Thyroid gland (tissue), 4 donors: ENCODE data around the gene FOXO3. TPM values are rescaled to one million over a fixed set of nuclear protein-coding genes. Genes with fewer than 3 reads are reported as not detected.

Experiments
- DNase-seq, 2 donors: peaks; one replicate each; pipeline ENCODE4 v3.0.0-alpha.2; 2019
- H3K27ac ChIP-seq, 3 donors: fragments of 200-600 bp; sonication (generic); 1 replicate in 2 of 3; 2 replicates in 1 of 3; pipeline ENCODE4 v1.5.1; 2016 to 2019; ENCODE audit warnings: mild to moderate bottlenecking in 1 of 3, moderate library complexity in 1 of 3
- H3K27me3 ChIP-seq: fragments of 200-600 bp; sonication (generic); one replicate; pipeline ENCODE4 v1.5.1; 2019
- H3K36me3 ChIP-seq, 2 donors: fragments of 200-600 bp; sonication (generic); one replicate each; pipeline ENCODE4 v1.5.1; 2016 to 2019
- H3K4me1 ChIP-seq, 2 donors: fragments of 200-600 bp; sonication (generic); one replicate each; pipeline ENCODE4 v1.5.1; 2017 to 2019
- H3K4me3 ChIP-seq, 3 donors: fragments of 200-600 bp; sonication (generic); replicated peaks in 1 of 3; 1 replicate in 2 of 3; 2 replicates in 1 of 3; pipeline ENCODE4 v1.5.1; 2016; ENCODE audit warnings: mild to moderate bottlenecking in 1 of 3
- H3K9me3 ChIP-seq: fragments of 200-600 bp; sonication (generic); one replicate; pipeline ENCODE4 v1.5.1; 2017
- CTCF ChIP-seq, 6 experiments: fragments of 200-600 bp in 3 of 6; fragments of 450-650 bp in 3 of 6; sonication (generic) in 3 of 6; IDR thresholded peaks; one replicate each; pipeline ENCODE4 v1.5.1; 2016 to 2019; ENCODE audit warnings: antibody characterized with exemption in 6 of 6, mild to moderate bottlenecking in 2 of 6, inconsistent platforms in 1 of 6, moderate library complexity in 1 of 6
- POLR2A ChIP-seq, 2 donors: fragments of 450-650 bp; IDR thresholded peaks; one replicate each; pipeline ENCODE4 v1.6.1; 2017; ENCODE audit warnings: antibody characterized with exemption in 2 of 2, mild to moderate bottlenecking in 2 of 2, moderate library complexity in 1 of 2
- WGBS, 2 donors: methylation state at CpG; one replicate each; pipeline ENCODE4 v1.1.5; 2017; 5-methylcytosine and 5-hydroxymethylcytosine counted together
- intact Hi-C: fragments of 100-400 bp; cut with DNase I; formaldehyde crosslinking; loops from one replicate; pipeline ENCODE4 v1.15.1; 2023
- total RNA-seq, 4 donors: library from RNA; depleted of rRNA; stranded (reverse); fragments of >200 nt; gene quantifications; one replicate each; pipeline ENCODE4 v1.2.3, GENCODE V29; 2016

FOXO3 gene
- total RNA-seq, 4 donors from 2014 or later, result 61.8 to 103 (median 76.8) TPM

GRCh38 chr6:108549241-108549640 is 11.5 kb upstream of the FOXO3 start:
- intact Hi-C loops, result no loop called here
- TF ChIP-seq CTCF (IDR thresholded peaks at IDR 0.05), result no peak
- TF ChIP-seq POLR2A (IDR thresholded peaks at IDR 0.05), result no peak
- Histone ChIP-seq H3K4me3 (no peak overlapping the region), H3K36me3 (no peaks in the 10 kb centered on the region), H3K27ac (no peak overlapping the region), H3K9me3 (no peaks in the 10 kb centered on the region), H3K4me1 (no peaks in the 10 kb centered on the region), H3K27me3 (no peaks in the 10 kb centered on the region)
- DNase-seq, result no peak
- WGBS, 2 donors, result 90 to 97% methylated on average over 1 of the region's 1 CpG

GRCh38 chr6:108549741-108550140 is 11.0 kb upstream of the FOXO3 start:
- Histone ChIP-seq H3K4me1 (no peaks in the 10 kb centered on the region), H3K9me3 (no peaks in the 10 kb centered on the region), H3K27me3 (no peaks in the 10 kb centered on the region), H3K27ac (no peak overlapping the region), H3K4me3 (no peak overlapping the region), H3K36me3 (no peaks in the 10 kb centered on the region)
- intact Hi-C loops, result loop anchor here (10.0 kb wide), 1 partner anchor 545 kb away; the partner anchor contains the start of genes CEP57L1 and SESN1
- TF ChIP-seq POLR2A (IDR thresholded peaks at IDR 0.05) (no peak), CTCF (IDR thresholded peaks at IDR 0.05) (no peak)
- WGBS, 2 donors, result 73 to 79% methylated on average over 3 of the region's 3 CpGs
- DNase-seq, result no peak

- DNase-seq, result no peak
- 56 to 58% methylated on average over 3 of the region's 3 CpGs for WGBS, 2 donors
- H3K27me3 ChIP-seq, result no peaks in the 10 kb centered on the region
- H3K27ac ChIP-seq, result no peak overlapping the region
- intact Hi-C loops, result loop anchor here (10.0 kb wide), 1 partner anchor 545 kb away; the partner anchor contains the start of genes CEP57L1 and SESN1
- no peak for TF ChIP-seq POLR2A (IDR thresholded peaks at IDR 0.05)
- no peak for TF ChIP-seq CTCF (IDR thresholded peaks at IDR 0.05)
- no peaks in the 10 kb centered on the region for H3K4me1 ChIP-seq
- no peaks in the 10 kb centered on the region for H3K36me3 ChIP-seq
- no peak overlapping the region for H3K4me3 ChIP-seq
- H3K9me3 ChIP-seq, result no peaks in the 10 kb centered on the region
Measured at GRCh38 chr6:108550256-108550655, 10.5 kb upstream of the FOXO3 start.

GRCh38 chr6:108555399-108556052 is 5.2 kb upstream of the FOXO3 start:
- Histone ChIP-seq H3K27ac (no peak overlapping the region), H3K9me3 (no peaks in the 10 kb centered on the region), H3K4me1 (peaks cover 7 to 8% of the 10 kb centered on the region in 2 donors), H3K27me3 (no peaks in the 10 kb centered on the region), H3K4me3 (no peak overlapping the region), H3K36me3 (no peaks in the 10 kb centered on the region)
- DNase-seq, result no peak
- intact Hi-C loops, result loop anchor here (5.0 to 10.0 kb wide), 2 partner anchors 282 to 539 kb away; partner anchors contain the start of genes CEP57L1 and SESN1
- TF ChIP-seq CTCF (IDR thresholded peaks at IDR 0.05), result no peak
- TF ChIP-seq POLR2A (IDR thresholded peaks at IDR 0.05), result no peak
- 89 to 91% methylated on average over 7 of the region's 7 CpGs for WGBS, 2 donors

- DNase-seq, result no peak
- peaks cover 7 to 8% of the 10 kb centered on the region in 2 donors for H3K4me1 ChIP-seq
- H3K9me3 ChIP-seq, result no peaks in the 10 kb centered on the region
- H3K27ac ChIP-seq, result no peak overlapping the region
- H3K4me3 ChIP-seq, result no peak overlapping the region
- H3K36me3 ChIP-seq, result no peaks in the 10 kb centered on the region
- WGBS, 2 donors, result 95 to 96% methylated on average over 5 of the region's 5 CpGs
- no peak for TF ChIP-seq POLR2A (IDR thresholded peaks at IDR 0.05)
- TF ChIP-seq CTCF (IDR thresholded peaks at IDR 0.05), result no peak
- H3K27me3 ChIP-seq, result no peaks in the 10 kb centered on the region
- intact Hi-C loops, result loop anchor here (5.0 to 10.0 kb wide), 2 partner anchors 281 to 539 kb away; partner anchors contain the start of genes CEP57L1 and SESN1
Measured at GRCh38 chr6:108556250-108556649, 4.5 kb upstream of the FOXO3 start.
